ENCODE results near the gene TFPI.

DNA sequence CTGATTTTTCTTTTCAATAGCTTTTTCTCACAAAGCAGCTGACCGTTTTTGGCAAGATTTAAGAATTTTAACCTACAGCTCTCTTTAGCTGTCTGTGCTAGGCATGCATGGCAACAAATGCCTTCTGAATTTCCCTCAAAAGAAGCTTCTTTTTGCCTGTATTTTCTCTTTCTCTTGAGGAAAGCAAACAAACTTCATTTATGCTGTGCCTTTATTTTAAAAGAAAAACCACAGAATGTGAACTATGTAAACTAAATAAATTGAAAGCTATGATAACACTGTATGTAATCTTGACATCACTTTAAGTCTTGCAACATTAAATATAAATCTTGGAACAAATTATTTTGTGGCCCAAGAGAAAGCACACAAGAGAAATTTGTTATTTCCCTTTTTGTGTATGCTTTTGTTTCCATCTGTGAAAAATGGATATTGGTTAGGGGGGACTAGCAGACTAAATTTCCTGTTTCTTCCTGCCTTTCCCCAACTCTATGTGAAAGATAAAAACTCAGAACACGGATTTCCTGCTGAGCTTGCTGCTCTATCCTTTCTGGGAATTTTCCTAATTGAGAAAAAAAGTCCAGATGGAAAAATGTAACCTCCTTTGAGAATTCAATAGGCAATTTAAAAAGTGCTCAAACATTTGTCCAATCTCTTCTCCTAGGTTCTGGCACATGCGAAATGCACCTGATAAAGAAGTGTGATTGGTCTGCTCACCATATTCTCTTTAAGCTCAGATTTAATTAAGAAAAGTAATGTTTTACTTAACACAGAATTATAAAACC, 20.9 kb upstream of the TFPI start:
- no peak for TF ChIP-seq POLR2AphosphoS5 (IDR thresholded peaks at IDR 0.05; ENCODE audit: low read depth, low read length)
- TF ChIP-seq, protein P1, sequence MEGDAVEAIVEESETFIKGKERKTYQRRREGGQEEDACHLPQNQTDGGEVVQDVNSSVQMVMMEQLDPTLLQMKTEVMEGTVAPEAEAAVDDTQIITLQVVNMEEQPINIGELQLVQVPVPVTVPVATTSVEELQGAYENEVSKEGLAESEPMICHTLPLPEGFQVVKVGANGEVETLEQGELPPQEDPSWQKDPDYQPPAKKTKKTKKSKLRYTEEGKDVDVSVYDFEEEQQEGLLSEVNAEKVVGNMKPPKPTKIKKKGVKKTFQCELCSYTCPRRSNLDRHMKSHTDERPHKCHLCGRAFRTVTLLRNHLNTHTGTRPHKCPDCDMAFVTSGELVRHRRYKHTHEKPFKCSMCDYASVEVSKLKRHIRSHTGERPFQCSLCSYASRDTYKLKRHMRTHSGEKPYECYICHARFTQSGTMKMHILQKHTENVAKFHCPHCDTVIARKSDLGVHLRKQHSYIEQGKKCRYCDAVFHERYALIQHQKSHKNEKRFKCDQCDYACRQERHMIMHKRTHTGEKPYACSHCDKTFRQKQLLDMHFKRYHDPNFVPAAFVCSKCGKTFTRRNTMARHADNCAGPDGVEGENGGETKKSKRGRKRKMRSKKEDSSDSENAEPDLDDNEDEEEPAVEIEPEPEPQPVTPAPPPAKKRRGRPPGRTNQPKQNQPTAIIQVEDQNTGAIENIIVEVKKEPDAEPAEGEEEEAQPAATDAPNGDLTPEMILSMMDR (IDR thresholded peaks at IDR 0.05) = no peak

Data from Panc1 (cell line).